DOHH2 (cell line): Measurements from ENCODE around the gene CHSY1.

Experiments
- H3F3A ChIP-seq: fragments of 200-600 bp; sonication (generic), shearing (Covaris generic); 2 replicates; pipeline ENCODE4 v1.6.0; 2016; ENCODE audit warnings: antibody characterized with exemption, mild to moderate bottlenecking; ENCODE audit not compliant: control insufficient read depth, insufficient read depth
- H3K27ac ChIP-seq: fragments of 200-600 bp; sonication (generic); 2 replicates; pipeline ENCODE4 v1.5.1; 2014; ENCODE audit warnings: low read depth, mild to moderate bottlenecking, low read length, moderate library complexity
- H3K27me3 ChIP-seq: fragments of 200-600 bp; sonication (generic); 2 replicates; pipeline ENCODE4 v1.6.1; 2014; ENCODE audit warnings: mild to moderate bottlenecking, low read length, mixed read lengths; ENCODE audit not compliant: control insufficient read depth
- H3K36me3 ChIP-seq: fragments of 200-600 bp; sonication (generic); 2 replicates; pipeline ENCODE4 v1.6.1; 2014; ENCODE audit warnings: mild to moderate bottlenecking, low read length, moderate library complexity, mixed read lengths; ENCODE audit not compliant: control insufficient read depth
- H3K4me1 ChIP-seq: fragments of 200-600 bp; sonication (generic); 2 replicates; pipeline ENCODE4 v1.6.1; 2014; ENCODE audit warnings: mild to moderate bottlenecking, low read length, mixed read lengths; ENCODE audit not compliant: control insufficient read depth
- H3K4me2 ChIP-seq: fragments of 200-600 bp; sonication (generic); 2 replicates; pipeline ENCODE4 v1.6.0; 2014; ENCODE audit warnings: mild to moderate bottlenecking, low read length, moderate library complexity
- H3K4me3 ChIP-seq: fragments of 200-600 bp; sonication (generic); 2 replicates; pipeline ENCODE4 v1.5.1; 2014; ENCODE audit warnings: mild to moderate bottlenecking, low read length, mixed read lengths
- H3K79me2 ChIP-seq: fragments of 200-600 bp; sonication (generic); 2 replicates; pipeline ENCODE4 v1.6.1; 2014; ENCODE audit warnings: mild to moderate bottlenecking, low read length, mixed read lengths; ENCODE audit not compliant: control insufficient read depth
- H3K9me2 ChIP-seq: fragments of 200-600 bp; sonication (generic); replicated peaks from 2 replicates; pipeline ENCODE4 v1.6.1; 2014; ENCODE audit warnings: mild to moderate bottlenecking, low read length, mixed read lengths; ENCODE audit not compliant: control insufficient read depth
- H3K9me3 ChIP-seq: fragments of 200-600 bp; sonication (generic); 2 replicates; pipeline ENCODE4 v1.6.1; 2014; ENCODE audit warnings: antibody characterized with exemption, low read length, mixed read lengths; ENCODE audit not compliant: control insufficient read depth, insufficient read depth
- H4K20me1 ChIP-seq: fragments of 200-600 bp; sonication (generic); 2 replicates; pipeline ENCODE4 v1.6.0; 2014; ENCODE audit warnings: low read depth, mild to moderate bottlenecking, antibody characterized with exemption, low read length, moderate library complexity; ENCODE audit not compliant: control insufficient read depth, insufficient read depth
- EZH2phosphoT487 ChIP-seq: fragments of 200-600 bp; sonication (generic); IDR thresholded peaks from 2 replicates; pipeline ENCODE4 v1.6.1; 2017; ENCODE audit warnings: borderline replicate concordance, mild to moderate bottlenecking, antibody characterized with exemption, low read length, moderate library complexity, mixed read lengths
- TF ChIP-seq, protein P1 (sequence below): fragments of 200-600 bp; sonication (generic); IDR thresholded peaks from one replicate; pipeline ENCODE4 v1.5.1; 2014; ENCODE audit warnings: antibody characterized with exemption, mild to moderate bottlenecking, low read depth, low read length; ENCODE audit not compliant: poor library complexity, severe bottlenecking

Gene CHSY1

GRCh38 chr15:101187820-101188636 lies 63.8 kb downstream of the CHSY1 start:
- Histone ChIP-seq H3K27ac (no peak overlapping the region), H3K79me2 (peaks cover 61% of the 10 kb centered on the region), H3K4me2 (no peak overlapping the region)

GRCh38 chr15:101185770-101186169 lies 66.1 kb downstream of the CHSY1 start:
- Histone ChIP-seq H3K4me3 (no peak overlapping the region), H4K20me1 (peaks cover 6% of the 10 kb centered on the region), H3K27ac (no peak overlapping the region), H3K79me2 (peaks cover 46% of the 10 kb centered on the region), H3K27me3 (no peaks in the 10 kb centered on the region), H3K36me3 (no peaks in the 10 kb centered on the region), H3K9me2 (no peaks in the 10 kb centered on the region), H3K4me1 (no peaks in the 10 kb centered on the region), H3K9me3 (no peaks in the 10 kb centered on the region), H3K4me2 (no peak overlapping the region), H3F3A (no peaks in the 10 kb centered on the region)
- TF ChIP-seq EZH2phosphoT487 = no peak
- TF ChIP-seq, protein P1, sequence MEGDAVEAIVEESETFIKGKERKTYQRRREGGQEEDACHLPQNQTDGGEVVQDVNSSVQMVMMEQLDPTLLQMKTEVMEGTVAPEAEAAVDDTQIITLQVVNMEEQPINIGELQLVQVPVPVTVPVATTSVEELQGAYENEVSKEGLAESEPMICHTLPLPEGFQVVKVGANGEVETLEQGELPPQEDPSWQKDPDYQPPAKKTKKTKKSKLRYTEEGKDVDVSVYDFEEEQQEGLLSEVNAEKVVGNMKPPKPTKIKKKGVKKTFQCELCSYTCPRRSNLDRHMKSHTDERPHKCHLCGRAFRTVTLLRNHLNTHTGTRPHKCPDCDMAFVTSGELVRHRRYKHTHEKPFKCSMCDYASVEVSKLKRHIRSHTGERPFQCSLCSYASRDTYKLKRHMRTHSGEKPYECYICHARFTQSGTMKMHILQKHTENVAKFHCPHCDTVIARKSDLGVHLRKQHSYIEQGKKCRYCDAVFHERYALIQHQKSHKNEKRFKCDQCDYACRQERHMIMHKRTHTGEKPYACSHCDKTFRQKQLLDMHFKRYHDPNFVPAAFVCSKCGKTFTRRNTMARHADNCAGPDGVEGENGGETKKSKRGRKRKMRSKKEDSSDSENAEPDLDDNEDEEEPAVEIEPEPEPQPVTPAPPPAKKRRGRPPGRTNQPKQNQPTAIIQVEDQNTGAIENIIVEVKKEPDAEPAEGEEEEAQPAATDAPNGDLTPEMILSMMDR = no peak

More at GRCh38 chr15:101187820-101188636, 63.8 kb downstream of the CHSY1 start:
- no peaks in the 10 kb centered on the region for H3F3A ChIP-seq
- H3K4me3 ChIP-seq = no peak overlapping the region
- no peaks in the 10 kb centered on the region for H3K9me3 ChIP-seq
- TF ChIP-seq, protein P1 = no peak
- TF ChIP-seq EZH2phosphoT487 = no peak
- peaks cover 2% of the 10 kb centered on the region; the same call in 1 of the 2 replicates for H4K20me1 ChIP-seq
- H3K4me1 ChIP-seq = no peaks in the 10 kb centered on the region
- H3K27me3 ChIP-seq = no peaks in the 10 kb centered on the region
- no peaks in the 10 kb centered on the region for H3K9me2 ChIP-seq
- no peaks in the 10 kb centered on the region for H3K36me3 ChIP-seq

GRCh38 chr15:101185336-101185735 lies 66.5 kb downstream of the CHSY1 start:
- H3K4me1 ChIP-seq = no peaks in the 10 kb centered on the region
- no peak overlapping the region for H3K4me2 ChIP-seq
- H3K27ac ChIP-seq = no peak overlapping the region
- H3K9me3 ChIP-seq = no peaks in the 10 kb centered on the region
- no peaks in the 10 kb centered on the region for H3K27me3 ChIP-seq
- no peaks in the 10 kb centered on the region for H3K9me2 ChIP-seq
- H3F3A ChIP-seq = no peaks in the 10 kb centered on the region
- H4K20me1 ChIP-seq = peaks cover 6% of the 10 kb centered on the region
- no peaks in the 10 kb centered on the region for H3K36me3 ChIP-seq
- no peak overlapping the region for H3K4me3 ChIP-seq
- TF ChIP-seq, protein P1 = no peak
- no peak for TF ChIP-seq EZH2phosphoT487
- H3K79me2 ChIP-seq = peaks cover 42% of the 10 kb centered on the region
